Endometrial microvascular endothelial cells (primary cell): ENCODE results near the gene CAVIN3. TPM values are rescaled to one million over a fixed set of nuclear protein-coding genes. Genes with fewer than 3 reads are reported as not detected.
"Not testable (repeated sequence)": the region's sequence is repeated elsewhere in the genome, so short reads cannot be mapped to it uniquely, and the experiment has no call there.

Experiments used
- in situ Hi-C: cut with HindIII; loops from 2 replicates; pipeline ENCODE4 v1.10.0; 2017; ENCODE audit warnings: low sequenced_read_pairs, low pct_unique_long_range_greater_than_20kb; ENCODE audit errors: inconsistent ontology term
- total RNA-seq: library from RNA; depleted of rRNA; stranded (reverse); fragments of >200 nt; gene quantifications from one replicate; pipeline ENCODE4 v1.2.3, GENCODE V29; 2015; ENCODE audit errors: inconsistent ontology term

The CAVIN3 gene
- total RNA-seq, 1 donor from 2014 or later = 369 TPM

DNA sequence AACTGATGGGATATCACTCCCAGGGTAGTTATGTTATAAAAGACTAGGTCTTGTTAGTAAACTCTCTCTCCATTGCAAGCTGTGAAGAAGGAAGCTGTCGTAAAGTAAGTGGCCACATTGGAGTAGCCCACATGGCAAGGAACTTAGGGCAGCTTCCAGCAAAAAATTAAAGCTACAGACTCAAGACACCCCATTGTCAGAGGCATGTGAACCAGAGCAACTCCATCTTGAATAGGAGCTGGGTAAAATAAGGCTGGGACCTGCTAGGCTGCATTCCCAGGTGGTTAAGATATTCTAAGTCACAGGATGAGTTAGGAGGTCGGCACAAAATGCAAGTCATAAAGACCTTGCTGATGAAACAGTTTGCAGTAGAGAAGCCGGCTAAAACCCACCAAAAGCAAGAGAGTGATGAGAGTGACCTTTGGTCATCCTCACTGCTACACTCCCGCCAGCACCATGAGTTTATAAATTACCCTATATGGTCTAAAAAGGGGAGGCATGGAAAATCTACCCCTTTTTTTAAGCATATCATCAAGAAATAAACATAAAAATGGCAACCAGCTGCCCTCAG, 36.8 kb downstream of the CAVIN3 start:
- in situ Hi-C loops = no loop called here

DNA sequence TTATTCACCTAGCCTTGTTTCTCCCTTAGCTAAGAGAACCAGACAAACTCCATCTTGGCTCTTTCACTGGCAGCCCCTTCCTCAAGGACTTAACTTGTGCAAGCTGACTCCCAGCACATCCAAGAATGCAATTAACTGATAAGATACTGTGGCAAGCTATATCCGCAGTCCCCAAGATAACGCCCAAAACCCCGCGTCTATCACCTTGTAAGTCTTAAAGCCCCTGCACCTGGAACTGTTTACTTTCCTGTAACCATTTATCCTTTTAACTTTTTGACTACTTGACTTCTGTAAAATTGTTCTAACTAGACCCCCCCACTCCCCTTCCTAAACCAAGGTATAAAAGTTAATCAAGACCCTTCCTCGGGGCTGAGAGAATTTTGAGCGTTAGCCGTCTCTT, 39.5 kb downstream of the CAVIN3 start:
- in situ Hi-C loops = not testable (repeated sequence)

DNA sequence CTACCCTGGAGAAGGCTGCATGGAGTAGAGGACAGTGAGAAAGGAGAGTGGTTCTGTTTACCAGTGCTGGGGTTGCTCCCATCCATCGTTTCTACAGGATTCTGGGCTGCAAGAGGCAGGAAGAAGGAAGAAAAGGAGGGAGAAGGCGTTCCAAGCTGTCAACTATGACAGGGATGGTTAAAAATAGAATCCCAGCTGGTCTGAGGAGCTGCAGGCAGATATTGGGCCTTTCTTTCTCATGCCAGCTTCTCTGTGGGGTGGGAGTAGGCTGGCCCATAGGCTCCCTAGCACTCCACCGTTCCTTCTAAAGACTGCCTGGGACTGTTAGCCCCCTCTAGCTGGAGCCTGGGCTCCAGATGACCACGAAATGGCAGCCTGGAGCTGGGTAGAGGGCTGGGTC, 47.1 kb downstream of the CAVIN3 start:
- in situ Hi-C loops = no loop called here

DNA sequence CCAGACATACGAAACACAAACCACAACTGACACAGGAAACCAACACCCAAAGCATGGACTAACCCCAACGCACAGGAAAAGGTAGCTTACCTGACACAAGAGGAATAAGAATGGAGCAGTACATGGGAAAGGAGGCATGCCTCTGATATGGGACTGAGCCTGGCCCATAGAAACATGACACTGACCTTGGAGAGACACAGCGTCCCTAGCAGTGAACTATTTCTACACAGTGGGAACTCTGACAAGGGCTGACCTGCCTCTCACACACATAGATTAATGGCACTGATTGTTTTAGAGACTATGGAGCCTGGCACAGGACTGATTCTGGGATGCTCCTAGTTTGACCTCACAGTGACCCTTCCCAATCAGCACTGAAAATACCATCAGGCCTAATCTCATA, 48.7 kb downstream of the CAVIN3 start:
- in situ Hi-C loops = no loop called here

DNA sequence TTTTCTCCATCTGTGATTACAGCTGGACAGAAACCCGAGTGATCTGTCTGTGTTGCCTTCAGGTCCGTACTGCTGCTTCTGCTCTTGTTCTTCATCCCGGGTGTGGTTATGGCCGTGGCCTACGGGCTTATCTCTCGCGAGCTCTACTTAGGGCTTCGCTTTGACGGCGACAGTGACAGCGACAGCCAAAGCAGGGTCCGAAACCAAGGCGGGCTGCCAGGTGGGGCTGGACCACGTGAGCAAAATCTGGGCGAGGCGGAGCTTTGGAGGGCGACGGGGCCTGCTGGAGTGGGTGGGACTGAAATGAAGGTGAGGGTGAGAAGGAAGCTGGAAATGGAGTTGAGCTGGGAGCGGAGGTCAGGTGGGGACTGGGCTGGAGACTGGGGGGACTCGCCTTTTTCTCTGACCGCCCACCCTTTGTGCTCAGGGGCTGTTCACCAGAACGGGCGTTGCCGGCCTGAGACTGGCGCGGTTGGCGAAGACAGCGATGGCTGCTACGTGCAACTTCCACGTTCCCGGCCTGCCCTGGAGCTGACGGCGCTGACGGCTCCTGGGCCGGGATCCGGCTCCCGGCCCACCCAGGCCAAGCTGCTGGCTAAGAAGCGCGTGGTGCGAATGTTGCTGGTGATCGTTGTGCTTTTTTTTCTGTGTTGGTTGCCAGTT, 49.6 kb downstream of the CAVIN3 start:
- in situ Hi-C loops = no loop called here

DNA sequence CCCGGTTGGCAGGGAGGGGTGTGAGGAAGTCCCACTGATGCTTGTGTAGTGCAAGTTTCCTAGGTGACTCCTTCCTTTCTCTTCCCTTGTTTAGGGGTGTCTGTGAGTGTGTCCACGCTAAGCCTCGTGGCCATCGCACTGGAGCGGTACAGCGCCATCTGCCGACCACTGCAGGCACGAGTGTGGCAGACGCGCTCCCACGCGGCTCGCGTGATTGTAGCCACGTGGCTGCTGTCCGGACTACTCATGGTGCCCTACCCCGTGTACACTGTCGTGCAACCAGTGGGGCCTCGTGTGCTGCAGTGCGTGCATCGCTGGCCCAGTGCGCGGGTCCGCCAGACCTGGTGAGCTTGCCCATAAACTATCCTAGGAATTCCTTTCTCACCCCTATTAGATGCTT, 50.3 kb downstream of the CAVIN3 start:
- in situ Hi-C loops = no loop called here

Other genes starting within 250 kb of the CAVIN3 start
- not detected for gene OR56B4, start 212.8 kb downstream of the CAVIN3 start, total RNA-seq
- gene OR52B2, start 150.2 kb downstream of the CAVIN3 start, total RNA-seq = not detected
- gene OR52W1, start 121.3 kb downstream of the CAVIN3 start, total RNA-seq = not detected
- not detected for gene C11orf42, start 114.9 kb downstream of the CAVIN3 start, total RNA-seq
- 12.5 TPM for gene FHIP1B, start 85.9 kb downstream of the CAVIN3 start, total RNA-seq
- not detected for gene CNGA4, start 81.4 kb downstream of the CAVIN3 start, total RNA-seq
- not detected for gene CCKBR, start 60.7 kb downstream of the CAVIN3 start, total RNA-seq
- 83.9 TPM for gene SMPD1, start 70.0 kb upstream of the CAVIN3 start, total RNA-seq
- gene APBB1, start 98.6 kb upstream of the CAVIN3 start, total RNA-seq = 52.8 TPM
- gene HPX, start 120.5 kb upstream of the CAVIN3 start, total RNA-seq = not detected
- 60.0 TPM for gene TRIM3, start 153.4 kb upstream of the CAVIN3 start, total RNA-seq
- gene ARFIP2, start 160.8 kb upstream of the CAVIN3 start, total RNA-seq = 51.8 TPM
- 24.4 TPM for gene TIMM10B, start 161.0 kb upstream of the CAVIN3 start, total RNA-seq
- gene DNHD1, start 176.8 kb upstream of the CAVIN3 start, total RNA-seq = 2.2 TPM